Endothelial cell of umbilical vein (primary cell): ENCODE measurements around the gene SH3PXD2B. TPM values are rescaled to one million over a fixed set of nuclear protein-coding genes. Genes with fewer than 3 reads are reported as not detected.

Experiments used
- BruUV-seq: library from RNA; stranded (reverse); fragments of 400-500 nt; replicated peaks from 2 replicates; lab custom pipeline; 2021; lab: Mats Ljungman, UMichigan
- CTCF ChIA-PET: fragments of 300-600, 350-600 bp; sonication (Branson Sonifier 250); formaldehyde crosslinking; loops from one replicate; lab custom pipeline; 2021; ENCODE audit warnings: antibody characterized with exemption, inconsistent platforms; lab: Charles Lee
- POLR2A ChIA-PET: fragments of 300-600, 350-600 bp; sonication (Branson Sonifier 250); formaldehyde crosslinking; loops from one replicate; lab custom pipeline; 2021; ENCODE audit warnings: antibody characterized with exemption, inconsistent platforms; lab: Charles Lee
- DNase-seq: peaks from one replicate; pipeline ENCODE4 v3.0.0-alpha.2; 2011; ENCODE audit warnings: low read depth, low spot score
- FAIRE-seq: peaks from 2 replicates; lab custom pipeline; 2011; peaks lifted over from hg19 to GRCh38; lab: Jason Lieb, UNC
- H2AFZ ChIP-seq: 2 replicates; pipeline ENCODE4 v1.6.0; 2012; ENCODE audit warnings: low read depth, low read length, control low read depth, inconsistent platforms
- H3K27ac ChIP-seq: 2 replicates; pipeline ENCODE4 v1.5.1; 2011; ENCODE audit warnings: low read depth, mild to moderate bottlenecking, control low read depth, low read length, moderate library complexity; ENCODE audit not compliant: insufficient read depth
- H3K27me3 ChIP-seq, 2 experiments: 2 replicates each; pipeline versions ENCODE4 v1.6.0 to v1.6.1; 2011; ENCODE audit warnings: low read length in 2 of 2, mixed read lengths in 1 of 2; ENCODE audit not compliant: control insufficient read depth in 2 of 2, insufficient read depth in 2 of 2
- H3K36me3 ChIP-seq, 2 experiments: 2 replicates in 1 of 2; 3 replicates in 1 of 2; pipeline ENCODE4 v1.5.1; 2011; ENCODE audit warnings: low read length in 2 of 2, mild to moderate bottlenecking in 1 of 2, moderate library complexity in 1 of 2; ENCODE audit not compliant: control insufficient read depth in 2 of 2, insufficient read depth in 2 of 2; ENCODE audit errors: extremely low read depth in 1 of 2
- H3K4me1 ChIP-seq: 3 replicates; pipeline ENCODE4 v1.5.1; 2011; ENCODE audit warnings: mild to moderate bottlenecking, low read length; ENCODE audit not compliant: control insufficient read depth, insufficient read depth; ENCODE audit errors: extremely low read depth
- H3K4me2 ChIP-seq: 2 replicates; pipeline ENCODE4 v1.6.1; 2011; ENCODE audit warnings: low read length, control low read depth, mixed read lengths; ENCODE audit not compliant: insufficient read depth
- H3K4me3 ChIP-seq, 3 experiments: fragments of 200-600 bp in 1 of 3; sonication (generic), shearing (Covaris generic) in 1 of 3; replicated peaks in 1 of 3; 2 replicates each; pipeline ENCODE4 v1.5.1; 2011 to 2016; ENCODE audit warnings: control low read depth in 3 of 3, low read length in 3 of 3, mild to moderate bottlenecking in 2 of 3, inconsistent platforms in 1 of 3, low read depth in 1 of 3, moderate library complexity in 1 of 3; ENCODE audit not compliant: insufficient read depth in 1 of 3
- H3K79me2 ChIP-seq: 2 replicates; pipeline ENCODE4 v1.6.0; 2012; ENCODE audit warnings: low read length, inconsistent platforms; ENCODE audit not compliant: control insufficient read depth, insufficient read depth
- H3K9ac ChIP-seq: replicated peaks from 2 replicates; pipeline ENCODE3; 2011; ENCODE audit warnings: low read length, control low read depth; ENCODE audit not compliant: insufficient read depth; ENCODE audit errors: extremely low read depth
- H3K9me1 ChIP-seq: replicated peaks from 3 replicates; pipeline ENCODE4 v1.6.0; 2011; ENCODE audit warnings: mild to moderate bottlenecking, low read length; ENCODE audit not compliant: control insufficient read depth, insufficient read depth; ENCODE audit errors: extremely low read depth
- H3K9me3 ChIP-seq: replicated peaks from 2 replicates; pipeline ENCODE4 v1.5.1; 2012; ENCODE audit warnings: low read length, inconsistent platforms; ENCODE audit not compliant: control insufficient read depth, insufficient read depth
- H4K20me1 ChIP-seq: replicated peaks from 2 replicates; pipeline ENCODE3; 2011; ENCODE audit warnings: mild to moderate bottlenecking, low read length; ENCODE audit not compliant: control insufficient read depth, insufficient read depth; ENCODE audit errors: extremely low read depth
- CTCF ChIP-seq, 2 donors: IDR thresholded peaks; 1 replicate in 1 of 2; 2 replicates in 1 of 2; pipeline ENCODE4 v1.5.1; 2011; ENCODE audit warnings: low read length in 2 of 2, mild to moderate bottlenecking in 2 of 2, moderate library complexity in 2 of 2, control low read depth in 1 of 2, inconsistent platforms in 1 of 2, low read depth in 1 of 2; ENCODE audit not compliant: insufficient read depth in 1 of 2; ENCODE audit errors: extremely low read depth in 1 of 2
- EZH2 ChIP-seq: IDR thresholded peaks from 2 replicates; pipeline ENCODE4 v1.6.1; 2012; ENCODE audit warnings: borderline replicate concordance, low read depth, mild to moderate bottlenecking, moderate library complexity, low read length, inconsistent platforms; ENCODE audit not compliant: severe bottlenecking
- FOS ChIP-seq: IDR thresholded peaks from 2 replicates; pipeline ENCODE4 v1.6.1; 2011; ENCODE audit warnings: mild to moderate bottlenecking, low read length, moderate library complexity, borderline replicate concordance; ENCODE audit not compliant: insufficient read depth
- GATA2 ChIP-seq: IDR thresholded peaks from 2 replicates; pipeline ENCODE4 v1.7.0; 2011; ENCODE audit warnings: low read depth, mild to moderate bottlenecking, moderate library complexity, mixed read lengths, low read length; ENCODE audit not compliant: insufficient read length, insufficient read depth
- JUN ChIP-seq: IDR thresholded peaks from 2 replicates; pipeline ENCODE4 v1.6.1; 2011; ENCODE audit warnings: borderline replicate concordance, low read depth; ENCODE audit not compliant: insufficient read length, insufficient read depth
- MAX ChIP-seq: IDR thresholded peaks from 2 replicates; pipeline ENCODE4 v1.6.1; 2011; ENCODE audit not compliant: insufficient read depth, insufficient read length
- MYC ChIP-seq: IDR thresholded peaks from one replicate; pipeline ENCODE4 v1.6.1; 2011; ENCODE audit warnings: mild to moderate bottlenecking, low read depth, low read length
- POLR2A ChIP-seq: IDR thresholded peaks from 2 replicates; pipeline ENCODE4 v1.6.1; 2012; ENCODE audit warnings: low read depth, mild to moderate bottlenecking, control low read depth, low read length
- POLR2AphosphoS5 ChIP-seq: IDR thresholded peaks from 2 replicates; pipeline ENCODE4 v1.6.1; 2012; ENCODE audit warnings: low read depth, mild to moderate bottlenecking, control low read depth, low read length, moderate library complexity; ENCODE audit not compliant: insufficient read depth
- dilution Hi-C: fragments of 300-500 bp; cut with MboI; formaldehyde crosslinking; loops from one replicate; pipeline ENCODE4 v1.15.0; 2019; ENCODE audit warnings: low sequenced_read_pairs; ENCODE audit not compliant: extremely low pct_ligation_motif_present
- intact Hi-C: fragments of 100-400 bp; cut with micrococcal nuclease; formaldehyde crosslinking; loops from one replicate; pipeline ENCODE4 v1.10.0; 2022
- polyA plus RNA-seq, 4 experiments: library from polyadenylated mRNA; depleted of rRNA in 3 of 4; stranded (reverse) in 3 of 4; unstranded in 1 of 4; fragments of >200 nt; gene quantifications; 2 replicates each; pipeline versions ENCODE4 v1.2.1 to v1.2.3, GENCODE V29; 2011 to 2012; ENCODE audit warnings: missing spikeins in 1 of 4
- total RNA-seq: library from RNA; stranded (reverse); gene quantifications from 2 replicates; pipeline ENCODE4 v1.2.3, GENCODE V29; 2021

The SH3PXD2B gene
- total and polyA plus RNA-seq, 2 donors (not counting 3 experiments of a cell fraction or from before 2014, with no cell fraction given) = 23.5 to 66.3 TPM

- peaks cover 85% of the 10 kb centered on the region for H3K79me2 ChIP-seq
- POLR2A ChIA-PET = no interaction called here
- no peaks in the 10 kb centered on the region for H3K9me1 ChIP-seq
- CTCF ChIA-PET = interaction anchor here (1.0 to 1.1 kb wide), 3 partner anchors 9 to 70 kb away, joined by 3 read pairs; no protein-coding TSS in a partner anchor
- H3K27ac ChIP-seq = no peak overlapping the region
- no peaks in the 10 kb centered on the region for H3K27me3 ChIP-seq
- DNase-seq (no peak), FAIRE-seq (no peak)
- H3K4me1 ChIP-seq = peaks cover 37% of the 10 kb centered on the region
- H3K9me3 ChIP-seq = no peaks in the 10 kb centered on the region
- no TSS peak for BruUV-seq
- dilution Hi-C loops = no loop called here
- H2AFZ ChIP-seq = no peak overlapping the region
- no peak overlapping the region for H3K9ac ChIP-seq
- peaks cover 7% of the 10 kb centered on the region for H4K20me1 ChIP-seq
- H3K36me3 ChIP-seq = peaks cover 0 to 3% of the 10 kb centered on the region in 2 experiments
- H3K4me2 ChIP-seq = no peak overlapping the region
- no peak for TF ChIP-seq POLR2A
- H3K4me3 ChIP-seq = no peak overlapping the region
- intact Hi-C loops = loop anchor here (5.0 kb wide), 1 partner anchor 43 kb away; no protein-coding TSS in a partner anchor
These were observed 13.8 kb downstream of the SH3PXD2B start for GRCh38 chr5:172440486-172440885.

GRCh38 chr5:172439785-172440477 lies 14.4 kb downstream of the SH3PXD2B start:
- H3K4me3 ChIP-seq = no peak overlapping the region
- ChIA-PET POLR2A (no interaction called here), CTCF (interaction anchor here (1.1 to 4.1 kb wide), 3 partner anchors 9 to 69 kb away, joined by 3 to 31 read pairs (median 3); no protein-coding TSS in a partner anchor)
- H3K27ac ChIP-seq = no peak overlapping the region
- no peaks in the 10 kb centered on the region for H3K27me3 ChIP-seq
- dilution Hi-C loops = no loop called here
- no peaks in the 10 kb centered on the region for H3K9me3 ChIP-seq
- DNase-seq (no peak), FAIRE-seq (no peak)
- BruUV-seq = no TSS peak
- H4K20me1 ChIP-seq = peaks cover 7% of the 10 kb centered on the region
- peaks cover 83% of the 10 kb centered on the region for H3K79me2 ChIP-seq
- intact Hi-C loops = loop anchor here (5.0 kb wide), 1 partner anchor 43 kb away; no protein-coding TSS in a partner anchor
- no peak overlapping the region for H3K4me2 ChIP-seq
- H3K36me3 ChIP-seq = peaks cover 0 to 3% of the 10 kb centered on the region in 2 experiments
- no peaks in the 10 kb centered on the region for H3K9me1 ChIP-seq
- H2AFZ ChIP-seq = no peak overlapping the region
- H3K9ac ChIP-seq = no peak overlapping the region
- peaks cover 35% of the 10 kb centered on the region for H3K4me1 ChIP-seq
- TF ChIP-seq MYC (no peak), CTCF (IDR thresholded peaks at IDR 0.05; ENCODE audit: extremely low read depth in 1 of 2, insufficient read depth in 1 of 2, low read depth in 1 of 2, low read length in 2 of 2) (no peak), POLR2AphosphoS5 (no peak), FOS (no peak), POLR2A (no peak), EZH2 (no peak), JUN (no peak), GATA2 (no peak), MAX (no peak)
